Stimulated activated CD8-positive, alpha-beta memory T cell treated with anti-CD3 and anti-CD28 coated beads, Interleukin-4, amount 100 ng/mL, for 4 hours (primary cell): ENCODE data around the gene RAI14.
"Not testable (repeated sequence)": the region's sequence is repeated elsewhere in the genome, so short reads cannot be mapped to it uniquely, and the experiment has no call there.

Source experiments
- DNase-seq, 2 donors: peaks; one replicate each; pipeline ENCODE4 v3.0.0-alpha.2; 2020; ENCODE audit warnings: low read depth in 2 of 2, low spot score in 1 of 2

RAI14 gene

DNA sequence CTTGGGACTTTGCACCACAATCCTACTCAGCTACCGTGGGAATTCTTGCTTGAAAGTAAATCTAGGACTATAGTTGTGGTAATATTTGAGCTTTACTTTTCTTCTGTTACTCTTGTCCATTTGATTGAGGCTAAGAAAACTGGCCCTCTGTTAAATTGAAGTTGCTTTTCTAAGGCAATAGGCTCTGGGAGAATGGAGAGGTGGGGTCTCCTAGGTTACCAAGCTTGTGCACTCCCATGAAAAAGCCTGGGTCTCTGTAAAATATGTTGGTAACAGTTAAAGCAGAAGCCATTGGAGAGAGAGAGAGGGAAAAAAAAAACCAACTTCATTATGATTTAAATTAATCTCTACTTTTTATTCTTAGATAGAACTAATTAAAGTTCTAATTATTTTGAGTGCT lies 68.6 kb downstream of the RAI14 start:
- DNase-seq, result no peak

DNA sequence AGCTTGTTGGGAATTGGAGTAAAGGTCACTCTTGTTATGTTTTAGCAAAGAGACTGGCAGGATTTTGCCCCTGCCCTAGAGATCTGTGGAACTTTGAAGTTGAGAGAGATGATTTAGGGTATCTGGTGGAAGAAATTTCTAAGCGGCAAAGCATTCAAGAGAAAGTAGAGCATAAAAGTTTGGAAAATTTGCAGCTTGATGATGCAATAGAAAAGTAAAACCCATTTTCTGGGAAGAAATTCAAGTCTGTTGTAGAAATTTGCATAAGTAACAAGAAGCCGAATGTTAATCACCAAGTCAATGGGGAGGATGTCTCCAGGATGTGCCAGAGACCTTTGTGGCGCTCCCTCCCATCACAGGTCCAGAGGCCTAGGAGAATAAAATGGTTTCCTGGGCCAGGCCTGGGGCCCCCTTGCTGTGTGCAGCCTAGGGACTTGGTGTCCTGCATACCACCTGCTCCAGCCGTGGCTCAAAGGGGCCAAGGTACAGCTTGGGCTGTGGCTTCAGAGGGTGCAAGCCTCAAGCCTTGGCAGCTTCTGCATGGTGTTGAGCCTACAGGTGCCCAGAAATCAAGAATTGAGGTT lies 71.1 kb downstream of the RAI14 start:
- DNase-seq, result not testable (repeated sequence)

DNA sequence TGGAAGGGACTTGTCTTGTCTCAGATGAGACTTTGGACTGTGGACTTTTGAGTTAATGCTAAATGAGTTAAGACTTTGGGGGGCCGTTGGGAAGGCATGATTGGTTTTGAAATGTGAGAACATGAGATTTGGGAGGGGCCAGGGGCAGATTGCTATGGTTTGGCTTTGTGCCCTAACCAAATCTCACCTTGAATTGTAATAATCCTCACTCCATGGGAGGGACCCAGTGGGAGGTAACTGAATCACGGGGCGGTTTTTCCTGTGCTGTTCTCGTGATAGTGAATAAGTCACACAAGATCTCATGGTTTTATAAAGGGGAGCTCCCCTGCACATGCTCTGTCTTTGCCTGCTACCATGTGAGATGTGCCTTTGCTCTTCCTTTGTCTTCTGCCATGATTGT lies 72.1 kb downstream of the RAI14 start:
- no peak for DNase-seq

DNA sequence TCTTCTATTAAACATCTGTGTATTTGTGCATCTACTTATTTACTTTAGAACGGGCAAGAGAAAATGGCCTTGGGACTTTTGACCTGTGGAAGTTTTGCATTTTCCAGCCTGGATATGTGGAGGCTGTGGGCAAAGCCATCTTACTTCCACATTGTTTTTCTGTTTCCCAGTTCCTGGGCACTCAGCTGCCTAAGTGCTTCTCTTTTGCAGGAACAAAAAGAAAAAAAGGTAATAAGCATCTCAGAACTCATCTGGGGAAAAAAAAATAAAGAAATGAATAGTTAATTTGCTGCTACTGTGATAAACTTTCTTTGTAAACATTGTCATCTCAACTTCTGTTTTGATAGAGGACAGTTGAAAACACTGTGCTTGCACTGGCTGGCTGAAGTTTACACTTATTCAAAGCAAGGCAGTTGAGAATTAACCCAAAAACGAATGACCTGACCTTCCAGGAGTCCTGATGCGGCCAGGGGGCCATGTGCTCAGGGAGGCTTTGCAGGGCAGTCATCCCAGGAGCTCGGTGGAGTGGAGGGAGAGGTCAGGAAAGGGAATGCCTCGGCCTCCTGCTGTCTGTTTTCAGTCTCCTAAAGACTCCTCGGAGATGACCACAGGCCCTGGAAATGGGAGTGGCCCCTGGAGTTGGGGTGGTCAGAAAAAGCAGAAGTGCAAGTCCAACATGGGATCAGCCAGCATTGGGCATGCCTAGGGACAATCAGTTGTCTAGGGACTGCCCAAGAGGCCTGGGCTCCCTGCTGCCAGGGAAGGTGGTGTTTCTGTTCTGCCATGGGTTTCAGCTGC lies 75.5 kb downstream of the RAI14 start:
- no peak for DNase-seq

DNA sequence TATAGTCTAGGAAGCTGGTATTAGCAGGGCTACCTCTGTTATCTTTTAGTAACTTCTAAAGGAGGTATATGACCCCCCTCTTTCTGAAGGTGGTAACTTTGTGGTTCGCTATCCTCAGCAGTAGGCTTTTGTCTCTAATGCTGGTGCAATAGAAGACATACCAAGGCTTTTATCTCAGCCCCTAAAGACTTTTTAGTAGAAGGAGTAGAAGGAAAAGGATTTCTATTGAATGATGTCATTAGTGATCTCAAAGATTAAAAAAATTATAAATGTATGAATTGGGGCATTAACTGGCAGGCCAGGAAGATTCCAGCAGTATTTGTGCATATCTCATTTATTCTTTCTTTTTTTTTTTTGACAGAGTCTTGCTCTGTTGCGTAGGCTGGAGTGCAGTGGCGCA lies 78.2 kb downstream of the RAI14 start:
- DNase-seq, result no peak

DNA sequence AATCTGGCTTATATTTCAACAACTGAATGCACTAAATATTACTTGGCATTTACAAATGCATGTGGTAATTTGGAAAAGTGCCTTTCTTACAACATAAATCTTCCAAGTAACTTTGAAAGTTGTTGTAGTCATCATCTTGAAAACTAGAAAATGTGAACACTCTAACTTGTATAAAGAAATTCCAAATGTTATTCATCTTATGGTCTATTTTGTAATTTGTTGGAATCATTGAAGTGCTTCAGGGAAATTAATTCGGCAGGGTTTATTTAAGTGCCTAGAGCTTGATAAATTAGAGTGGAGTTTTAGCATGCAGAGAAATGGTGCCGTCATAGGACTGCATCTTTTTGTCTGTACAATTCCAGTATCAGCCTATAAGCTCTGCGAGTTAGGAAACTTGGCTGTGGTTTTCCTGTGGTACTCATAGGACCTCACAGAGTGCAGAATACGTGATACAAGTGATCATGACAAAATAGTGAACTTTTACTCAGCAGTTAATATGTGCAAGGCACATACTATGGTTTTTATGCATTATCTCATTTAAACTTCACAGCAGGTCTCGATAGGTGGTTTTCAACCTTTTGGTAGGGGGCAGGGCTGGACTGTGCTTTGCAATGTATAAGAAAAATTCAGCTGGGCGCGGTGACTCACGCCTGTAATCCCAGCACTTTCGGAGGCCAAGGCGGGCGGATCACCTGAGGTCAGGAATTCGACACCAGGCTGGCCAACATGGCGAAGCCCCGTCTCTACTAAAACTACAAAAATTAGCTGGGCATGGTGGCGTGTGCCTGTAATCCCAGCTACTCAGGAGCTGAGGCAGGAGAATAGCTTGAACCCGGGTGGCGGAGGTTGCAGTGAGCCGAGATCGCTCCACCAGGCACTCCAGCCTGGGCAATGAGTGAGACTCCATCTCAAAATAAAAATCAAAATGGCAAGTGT lies 79.6 kb downstream of the RAI14 start:
- DNase-seq, result no peak

DNA sequence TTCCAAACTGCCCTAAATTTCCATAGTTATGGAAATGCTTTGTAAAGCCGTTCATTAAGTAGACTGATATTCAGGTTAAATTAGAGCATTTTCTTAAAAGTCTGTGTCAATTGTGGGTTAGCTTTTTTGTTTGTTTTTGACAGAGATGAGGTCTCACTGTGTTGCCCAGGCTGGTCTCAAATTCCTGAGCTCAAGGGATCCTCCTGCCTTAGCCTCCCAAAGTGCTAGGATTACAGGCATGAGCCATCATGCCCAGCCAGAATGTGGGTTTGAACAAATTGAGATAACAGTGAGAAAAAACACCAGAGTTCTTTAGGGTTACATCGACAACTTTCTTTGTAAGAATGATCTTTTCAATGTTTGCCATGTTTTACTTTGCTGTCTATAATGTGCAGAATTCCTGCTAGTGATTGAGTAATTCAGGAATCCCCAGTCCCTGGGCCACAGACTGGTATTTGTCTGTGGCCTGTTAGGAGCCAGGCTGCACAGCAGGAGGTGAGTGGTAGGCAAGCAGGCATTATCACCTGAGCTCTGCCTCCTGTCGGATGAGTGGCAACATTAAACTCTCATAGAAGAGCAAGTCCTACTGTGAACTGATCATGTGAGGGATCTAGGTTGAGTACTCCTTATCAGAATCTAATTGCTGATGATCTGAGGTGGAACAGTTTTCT lies 80.5 kb downstream of the RAI14 start:
- DNase-seq, result no peak

DNA sequence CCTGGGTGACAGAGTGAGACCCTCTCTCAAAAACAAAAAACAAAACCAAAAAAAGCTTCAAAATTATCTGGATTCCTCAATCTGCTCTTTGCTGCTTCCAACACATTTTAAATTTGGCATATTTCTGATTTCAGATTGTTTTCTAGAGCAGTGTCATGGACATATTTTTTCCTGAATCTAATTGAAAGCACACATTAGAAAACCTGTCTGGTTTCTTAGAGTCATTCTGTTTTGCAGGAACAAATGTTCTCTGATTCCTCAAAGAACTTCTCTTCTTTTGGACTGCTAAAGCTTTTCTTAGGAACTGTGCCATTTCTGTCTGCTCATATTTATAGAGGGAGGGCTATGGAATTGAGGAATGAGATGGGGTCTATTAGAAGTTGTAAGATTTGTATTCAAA lies 81.6 kb downstream of the RAI14 start:
- DNase-seq, result no peak

DNA sequence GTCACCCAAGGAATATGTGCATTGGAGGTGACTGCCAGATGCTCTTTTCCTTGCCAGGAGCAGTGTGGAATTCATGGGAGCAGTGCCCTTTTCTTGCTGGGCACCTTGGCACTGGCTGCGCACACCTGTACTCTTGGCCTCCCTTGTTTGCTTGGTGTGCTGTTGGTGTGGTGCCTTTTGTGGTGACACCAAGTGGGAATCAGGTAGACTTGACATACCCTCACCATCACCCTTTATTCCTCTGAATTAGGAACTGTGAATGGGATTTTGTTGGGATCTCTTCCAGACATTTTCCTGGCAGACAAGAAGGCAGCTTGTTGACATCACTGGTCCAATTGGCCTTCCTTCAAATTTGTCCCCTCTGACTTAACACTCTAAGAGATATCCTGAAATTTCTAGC lies 82.3 kb downstream of the RAI14 start:
- DNase-seq, result no peak

DNA sequence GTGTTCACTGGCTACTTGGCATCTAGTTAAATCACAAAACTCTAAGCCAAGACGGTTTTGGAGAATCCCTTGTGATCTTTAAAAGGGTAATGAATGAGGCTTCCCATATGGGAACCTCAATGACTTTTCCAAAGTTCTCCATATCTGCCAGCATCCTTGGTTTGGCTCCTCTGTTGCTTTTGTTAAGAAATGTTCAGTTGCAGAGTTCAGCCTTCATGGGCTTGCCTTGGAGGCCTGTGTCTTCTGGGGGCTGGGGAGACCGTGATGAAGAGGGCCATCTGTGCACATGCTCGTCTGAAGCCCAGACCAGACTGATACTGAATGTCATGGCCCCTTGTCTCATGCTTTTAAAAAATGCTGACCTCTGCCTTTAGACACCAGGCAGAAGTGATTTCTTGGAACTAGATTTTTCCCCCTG lies 84.3 kb downstream of the RAI14 start:
- no peak for DNase-seq

DNA sequence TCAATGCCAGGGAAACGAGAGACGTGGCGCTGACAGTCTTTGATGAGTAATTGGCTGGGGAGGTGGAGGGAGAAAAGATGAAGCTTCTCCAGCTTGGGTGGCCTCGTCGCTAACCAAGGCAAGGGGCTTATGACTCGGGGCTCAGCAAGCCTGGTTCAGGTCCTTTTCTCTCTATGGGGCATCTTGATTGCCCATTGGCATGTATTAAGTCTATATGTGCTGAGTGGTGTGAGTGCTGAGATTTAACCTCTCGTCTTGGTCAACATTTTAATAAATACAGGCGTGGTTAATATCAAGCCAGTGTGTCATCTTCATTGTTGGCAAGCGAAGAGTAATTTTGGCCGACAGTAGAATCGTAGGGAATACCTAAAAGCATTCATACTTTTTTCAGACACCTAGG lies 85.9 kb downstream of the RAI14 start:
- no peak for DNase-seq

DNA sequence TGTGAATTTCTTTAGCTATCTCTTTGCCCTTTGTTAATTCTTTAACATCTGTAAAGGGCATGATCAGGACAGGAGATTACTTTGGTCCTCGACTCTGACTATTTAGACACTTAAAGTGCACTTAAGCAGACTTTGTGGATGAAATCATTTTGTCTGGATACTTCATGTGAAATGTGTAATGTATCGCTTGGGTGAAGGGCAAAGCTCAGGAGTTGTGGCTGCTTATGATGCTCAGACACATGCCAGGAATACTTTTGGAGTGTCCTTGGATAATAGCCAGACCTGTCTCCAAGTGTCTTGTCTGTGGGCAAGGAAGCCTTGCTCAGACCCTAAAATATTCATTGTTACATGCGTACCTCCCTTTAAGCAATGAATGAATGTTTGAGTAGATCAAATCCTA lies 87.8 kb downstream of the RAI14 start:
- no peak for DNase-seq

DNA sequence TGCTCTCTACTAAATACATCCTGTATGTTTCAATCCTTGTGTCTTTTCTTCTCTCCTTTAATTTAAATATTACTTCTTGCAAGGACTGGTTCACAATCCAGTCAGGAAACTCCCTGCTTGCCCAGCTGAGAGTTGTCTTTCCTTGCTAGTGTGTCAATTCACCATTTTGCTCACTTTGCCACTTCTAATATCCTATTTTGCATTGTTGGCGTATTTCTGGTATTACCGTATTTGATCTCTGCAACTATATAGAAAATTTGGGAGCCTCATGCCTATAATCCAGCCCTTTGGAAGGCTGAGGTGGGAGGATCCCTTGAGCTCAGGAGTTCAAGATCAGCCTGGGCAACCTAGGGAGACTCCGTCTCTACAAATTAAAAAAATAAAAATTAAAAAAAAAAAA lies 92.3 kb downstream of the RAI14 start:
- no peak for DNase-seq

DNA sequence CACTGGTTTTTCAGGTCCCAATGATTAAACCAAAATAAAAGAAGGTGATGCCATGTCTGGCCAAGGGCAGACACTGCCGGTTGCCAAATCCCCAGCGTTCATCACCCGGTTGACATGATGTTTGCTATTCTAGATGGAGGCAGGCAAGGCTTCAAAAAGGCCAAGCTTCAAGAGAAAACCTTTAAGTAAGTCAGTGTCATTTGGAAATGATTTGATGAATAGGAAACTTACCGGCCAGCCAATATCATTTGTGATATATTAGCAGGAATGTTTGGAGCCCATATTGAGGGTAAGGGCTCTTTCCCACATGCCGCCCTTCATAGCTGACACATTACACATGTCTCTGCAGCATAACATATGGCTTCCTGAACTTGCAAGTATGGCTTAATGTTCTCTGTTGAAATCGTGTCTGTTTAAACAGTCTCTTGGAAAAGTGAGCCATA lies 93.3 kb downstream of the RAI14 start:
- DNase-seq, result no peak

DNA sequence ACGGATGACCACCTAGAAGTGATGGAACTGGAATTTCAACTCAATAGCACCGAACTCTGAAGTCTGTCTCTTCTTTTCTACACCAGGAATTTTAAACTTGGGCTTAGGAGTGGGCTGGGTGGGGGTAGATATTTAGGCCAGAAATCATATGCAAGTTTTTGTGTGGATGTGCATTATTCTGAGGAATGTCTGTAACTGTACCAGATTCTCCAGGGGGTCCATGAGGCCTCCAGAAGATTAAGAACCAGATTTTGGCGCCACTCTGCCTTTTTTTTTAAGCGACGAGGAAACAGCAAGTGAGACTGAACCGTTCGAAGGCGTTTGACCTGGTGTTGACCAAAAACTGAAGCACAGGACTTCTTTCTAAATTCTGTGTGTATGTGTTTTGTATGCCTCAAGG lies 94.1 kb downstream of the RAI14 start:
- no peak for DNase-seq

DNA sequence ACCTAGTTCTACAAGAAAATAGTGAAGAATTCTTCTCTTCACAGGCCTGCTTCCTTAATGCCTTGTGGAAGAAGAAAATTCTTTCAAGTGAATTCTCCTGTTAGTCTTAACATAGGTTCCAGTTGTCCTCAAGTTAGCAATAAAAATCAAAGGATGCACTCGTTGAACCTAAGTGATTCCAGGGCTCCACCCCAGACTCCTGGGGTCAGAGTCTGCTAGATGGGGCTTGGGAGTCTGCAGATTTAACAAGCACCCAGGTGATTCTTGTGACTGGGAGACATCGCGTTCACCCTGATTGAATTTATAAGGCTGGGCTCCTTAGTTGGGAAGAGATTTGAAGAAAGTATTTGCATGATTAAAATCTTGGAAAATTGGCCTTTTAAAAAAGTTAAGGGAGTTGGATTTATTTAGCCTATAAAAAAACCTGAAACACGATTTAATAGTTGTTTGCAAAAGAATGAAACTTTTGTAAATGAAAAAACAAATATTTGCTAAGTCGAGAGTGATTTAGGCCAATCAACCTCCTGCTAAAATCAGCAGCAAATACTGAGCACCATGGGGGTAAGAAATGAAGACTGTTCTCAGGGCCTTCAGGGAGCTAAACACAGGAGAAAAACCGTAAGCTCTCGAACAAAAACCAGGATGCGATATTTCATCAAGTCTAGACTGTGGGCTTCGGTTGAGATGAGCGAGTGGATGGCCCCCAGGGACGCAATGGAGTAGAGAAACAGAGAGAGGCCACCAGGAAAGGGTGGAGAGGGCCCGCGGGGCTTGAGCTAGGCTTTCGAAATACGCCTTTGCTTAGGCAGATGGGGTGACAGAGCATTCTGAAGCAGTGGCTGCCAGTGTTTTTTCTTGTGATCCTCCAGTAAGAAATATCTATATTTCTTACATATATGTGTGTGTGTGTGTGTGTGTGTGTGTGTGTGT lies 95.9 kb downstream of the RAI14 start:
- DNase-seq, result no peak

DNA sequence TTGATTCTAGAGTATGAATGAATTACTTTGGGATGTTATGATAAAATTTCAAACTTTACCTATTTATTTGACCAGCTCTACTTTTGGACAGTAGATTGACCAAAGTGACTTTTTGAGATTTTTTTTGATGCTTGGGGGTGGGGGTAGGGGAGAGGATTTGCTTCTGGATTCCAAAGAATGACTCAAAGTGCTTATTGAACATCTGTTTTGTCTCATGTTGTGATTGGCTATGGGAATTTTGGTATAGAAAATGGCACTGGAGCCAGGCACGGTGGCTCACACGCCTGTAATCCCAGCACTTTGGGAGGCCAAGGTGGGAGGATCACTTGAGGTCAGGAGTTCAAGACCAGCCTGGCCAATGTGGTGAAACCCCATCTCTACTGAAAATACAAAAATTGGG lies 97.1 kb downstream of the RAI14 start:
- not testable (repeated sequence) for DNase-seq

DNA sequence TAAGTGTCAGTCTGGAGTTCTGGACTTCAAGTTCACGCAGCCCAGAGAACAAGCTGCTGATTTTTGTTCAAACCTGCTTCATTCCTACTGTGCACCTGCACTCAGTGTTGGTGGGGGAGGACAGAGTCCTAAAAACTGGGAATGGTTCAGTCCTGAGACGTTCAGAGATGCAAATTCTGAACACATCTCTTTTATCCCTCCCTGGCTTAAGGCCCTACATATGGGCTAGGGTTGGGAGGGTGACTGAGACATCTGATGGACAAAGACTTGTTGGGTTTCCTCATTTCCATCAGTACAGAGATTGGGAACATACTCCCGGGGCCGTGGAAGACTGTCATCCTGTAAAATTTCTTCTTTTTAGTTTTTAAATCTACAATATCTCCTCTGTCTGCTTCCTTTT lies 99.8 kb downstream of the RAI14 start:
- no peak for DNase-seq

DNA sequence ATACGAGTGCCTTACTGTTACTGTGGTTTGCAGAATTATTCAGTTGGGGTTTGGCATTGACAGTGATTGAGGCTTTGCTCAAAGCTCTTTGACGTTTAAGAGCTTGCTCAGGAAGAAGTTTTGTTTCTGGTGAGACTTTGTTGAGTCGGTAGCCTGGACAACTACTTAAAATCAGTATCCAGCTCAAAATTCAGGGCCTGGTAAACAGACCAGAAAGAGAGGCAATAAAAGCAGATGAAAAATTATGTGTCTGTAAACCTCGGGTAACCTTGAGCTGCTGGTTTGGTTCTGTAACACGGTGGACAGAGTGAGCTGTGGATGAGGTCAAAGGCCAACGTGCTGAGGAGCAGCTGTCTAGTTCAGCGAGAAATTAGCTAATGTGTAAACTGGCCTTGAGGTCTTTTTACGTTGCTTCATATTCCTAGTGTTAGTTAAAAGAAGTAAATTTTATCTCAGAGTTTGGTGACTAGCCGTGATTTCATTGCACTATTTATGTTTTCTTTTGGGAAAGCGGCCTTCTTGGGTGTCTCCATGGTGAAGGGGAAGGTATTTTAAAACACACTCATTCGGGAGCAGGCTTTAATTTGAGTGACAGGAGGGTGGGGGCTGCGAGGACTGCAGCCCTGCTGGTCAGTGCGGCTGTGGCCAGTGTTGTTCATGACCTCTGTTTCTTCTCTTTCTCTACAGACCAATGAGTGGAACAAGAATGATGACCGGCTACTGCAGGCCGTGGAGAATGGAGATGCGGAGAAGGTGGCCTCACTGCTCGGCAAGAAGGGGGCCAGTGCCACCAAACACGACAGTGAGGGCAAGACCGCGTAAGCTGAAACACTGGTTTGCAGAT lies 100.9 kb downstream of the RAI14 start:
- DNase-seq, result no peak
